GM10266 (cell line): ENCODE results near the gene GBX1.

Experiments
- DNase-seq: peaks from one replicate; pipeline ENCODE4 v3.0.0; 2012; ENCODE audit errors: extremely low spot score
- TF ChIP-seq, protein P1 (sequence below): IDR thresholded peaks from 2 replicates; pipeline ENCODE4 v1.5.1; 2012; ENCODE audit warnings: mild to moderate bottlenecking, low read depth; ENCODE audit not compliant: control insufficient read depth, insufficient read depth; ENCODE audit errors: missing control alignments

Gene GBX1

DNA sequence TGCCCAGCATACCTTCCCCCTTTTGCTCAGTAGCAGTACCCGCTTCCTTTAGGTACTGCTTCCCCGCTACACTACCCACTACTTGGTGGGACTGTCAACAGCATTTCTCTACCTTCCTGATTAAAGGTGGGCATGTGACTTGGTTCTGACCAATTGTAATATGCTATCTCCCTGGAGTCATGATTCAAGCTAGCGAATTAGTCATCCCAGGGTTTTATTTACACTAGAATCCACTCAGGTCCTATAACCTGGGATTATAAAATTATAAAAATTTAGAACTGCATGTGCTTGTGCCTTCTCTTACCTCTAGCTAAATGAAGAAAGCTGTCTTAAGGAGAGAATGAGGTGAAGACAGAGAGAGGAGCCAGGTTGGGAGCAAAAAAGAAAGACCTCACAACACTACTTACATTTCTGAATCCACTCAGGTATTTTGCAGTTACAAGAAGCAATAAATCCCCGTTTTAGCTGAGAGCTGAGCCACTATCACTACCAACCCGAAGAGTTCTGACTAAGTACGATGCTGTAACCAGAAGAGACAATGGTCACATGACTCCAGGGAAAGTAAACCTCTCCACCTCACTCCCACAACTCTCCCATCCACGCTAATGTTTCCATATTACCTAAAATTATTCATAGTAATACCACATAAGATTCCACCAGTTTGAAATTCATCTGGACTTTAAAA is 9.7 kb downstream of the GBX1 start:
- no peak for DNase-seq
- TF ChIP-seq, protein P1, sequence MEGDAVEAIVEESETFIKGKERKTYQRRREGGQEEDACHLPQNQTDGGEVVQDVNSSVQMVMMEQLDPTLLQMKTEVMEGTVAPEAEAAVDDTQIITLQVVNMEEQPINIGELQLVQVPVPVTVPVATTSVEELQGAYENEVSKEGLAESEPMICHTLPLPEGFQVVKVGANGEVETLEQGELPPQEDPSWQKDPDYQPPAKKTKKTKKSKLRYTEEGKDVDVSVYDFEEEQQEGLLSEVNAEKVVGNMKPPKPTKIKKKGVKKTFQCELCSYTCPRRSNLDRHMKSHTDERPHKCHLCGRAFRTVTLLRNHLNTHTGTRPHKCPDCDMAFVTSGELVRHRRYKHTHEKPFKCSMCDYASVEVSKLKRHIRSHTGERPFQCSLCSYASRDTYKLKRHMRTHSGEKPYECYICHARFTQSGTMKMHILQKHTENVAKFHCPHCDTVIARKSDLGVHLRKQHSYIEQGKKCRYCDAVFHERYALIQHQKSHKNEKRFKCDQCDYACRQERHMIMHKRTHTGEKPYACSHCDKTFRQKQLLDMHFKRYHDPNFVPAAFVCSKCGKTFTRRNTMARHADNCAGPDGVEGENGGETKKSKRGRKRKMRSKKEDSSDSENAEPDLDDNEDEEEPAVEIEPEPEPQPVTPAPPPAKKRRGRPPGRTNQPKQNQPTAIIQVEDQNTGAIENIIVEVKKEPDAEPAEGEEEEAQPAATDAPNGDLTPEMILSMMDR, result no peak

DNA sequence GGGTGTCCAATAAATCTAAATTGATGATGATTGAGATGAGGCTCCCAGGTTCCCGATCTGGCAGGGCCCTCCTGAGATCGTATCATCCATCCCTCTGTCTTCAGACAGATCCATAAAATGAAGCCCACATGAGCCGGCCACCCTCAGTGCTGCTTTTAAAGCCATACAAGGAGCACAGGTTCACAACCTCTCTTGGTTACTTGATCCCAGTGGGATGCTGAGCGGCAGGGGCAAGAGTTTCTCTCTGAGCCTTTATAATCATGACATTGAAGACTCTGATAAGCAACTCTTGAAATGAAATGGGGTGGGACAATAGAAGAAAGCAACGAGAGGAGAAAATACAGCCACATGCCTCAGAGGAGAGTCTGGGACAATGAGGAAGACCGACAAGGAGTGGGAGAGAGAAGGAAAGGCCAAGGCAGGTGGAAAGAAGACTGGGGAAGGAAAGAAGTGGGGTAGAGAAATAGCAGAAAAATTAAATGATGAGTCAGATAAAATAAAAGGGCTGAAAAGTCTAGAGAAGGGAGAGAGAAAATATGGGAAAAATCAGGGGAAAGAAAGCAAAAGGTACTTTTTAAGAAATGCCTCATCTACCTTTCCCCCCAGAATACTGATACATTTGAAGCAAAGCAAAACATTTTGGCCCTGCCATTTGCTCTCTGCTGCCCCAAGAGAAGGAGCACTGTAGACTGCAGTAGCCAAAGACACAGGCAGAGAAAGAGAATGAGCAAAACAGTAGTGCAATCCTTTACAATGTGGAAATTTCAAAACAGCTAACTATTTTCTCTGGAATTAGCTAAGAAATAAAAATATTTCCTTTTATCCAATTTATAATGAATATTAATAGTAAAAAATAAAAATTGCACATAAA is 14.6 kb downstream of the GBX1 start:
- no peak for DNase-seq
- TF ChIP-seq, protein P1, result no peak

- DNase-seq, result no peak
- TF ChIP-seq, protein P1, result no peak
Observed at GRCh38 chr7:151150388-151150787, 17.1 kb downstream of the GBX1 start.

DNA sequence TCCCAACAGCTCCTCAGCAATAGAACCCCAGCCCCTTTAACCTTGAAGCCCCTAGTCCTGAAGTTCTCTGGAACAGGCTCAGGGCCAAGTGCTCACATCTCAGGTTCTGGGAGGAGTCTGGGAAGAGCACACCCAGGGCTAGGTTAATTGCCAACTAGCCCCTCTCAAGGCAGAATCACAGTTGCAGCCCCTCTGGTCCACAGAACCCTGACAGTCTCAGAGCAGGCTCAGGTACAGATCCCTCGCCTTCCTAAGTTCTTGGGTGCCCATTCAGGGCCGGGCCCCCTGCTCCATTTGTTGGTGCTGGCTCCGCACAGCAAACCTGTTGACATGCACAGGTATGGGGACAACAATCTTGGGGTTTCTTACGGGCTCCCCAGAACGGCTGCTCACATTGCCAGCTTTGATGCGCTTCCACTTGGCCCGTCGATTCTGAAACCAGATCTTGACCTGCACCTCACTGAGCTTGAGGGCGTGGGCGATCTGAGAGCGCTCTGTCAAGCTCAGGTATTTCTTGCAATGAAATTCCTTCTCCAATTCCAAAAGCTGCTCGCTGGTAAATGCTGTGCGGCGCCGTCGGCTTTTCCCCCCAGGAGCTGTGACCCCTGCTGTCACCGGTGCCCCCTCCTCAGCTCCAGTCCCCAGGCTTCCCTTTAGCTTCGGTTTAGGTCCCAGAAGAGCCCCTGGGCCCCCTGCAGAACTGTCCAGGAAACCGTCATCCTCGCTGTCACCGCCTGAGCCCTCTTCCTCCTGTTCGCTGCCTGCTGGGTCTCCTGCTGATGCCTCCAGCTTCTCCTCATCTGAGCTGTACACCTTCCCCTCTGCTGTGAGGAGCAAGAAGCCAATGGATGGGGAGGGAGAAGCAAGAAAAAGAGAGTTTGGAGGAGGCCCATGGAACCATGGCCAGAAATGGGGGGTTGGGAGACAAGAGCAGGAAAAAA is 18.9 kb downstream of the GBX1 start:
- DNase-seq, result no peak

DNA sequence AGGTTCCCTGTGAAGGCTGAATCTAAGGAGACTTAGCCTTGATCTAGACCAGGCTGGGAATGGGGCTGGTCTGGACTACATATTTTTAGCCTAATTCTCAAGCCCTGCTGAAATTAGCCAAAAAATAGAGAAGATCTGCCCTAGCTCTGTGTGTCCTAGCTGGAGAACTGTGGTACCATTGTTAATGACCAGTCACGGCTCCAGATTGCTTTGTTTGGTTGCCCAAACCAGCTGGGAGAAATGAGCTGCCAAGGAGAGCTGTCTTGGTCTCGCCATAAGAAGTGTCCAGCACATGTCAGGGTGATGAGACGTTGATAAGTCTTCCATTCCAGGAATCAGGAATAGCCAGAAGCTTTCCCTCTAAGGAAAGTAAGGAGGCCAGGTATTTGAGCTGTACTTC is 20.7 kb downstream of the GBX1 start:
- TF ChIP-seq, protein P1, result no peak
- no peak for DNase-seq

More for the DNA sequence above, 18.9 kb downstream of the GBX1 start:
- TF ChIP-seq, protein P1, result no peak

GRCh38 chr7:151144387-151144786 is 23.1 kb downstream of the GBX1 start:
- no peak for DNase-seq
- TF ChIP-seq, protein P1, result no peak
